GM19328 (cell line): Measurements from ENCODE around the gene CBLN3.

ENCODE experiments used
- ATAC-seq: cut with Tn5 transposase; IDR thresholded peaks from one replicate; pipeline ENCODE4 v1.9.1; 2021; ENCODE audit warnings: mild to moderate bottlenecking, moderate library complexity; ENCODE audit not compliant: unreplicated experiment

CBLN3 gene

DNA sequence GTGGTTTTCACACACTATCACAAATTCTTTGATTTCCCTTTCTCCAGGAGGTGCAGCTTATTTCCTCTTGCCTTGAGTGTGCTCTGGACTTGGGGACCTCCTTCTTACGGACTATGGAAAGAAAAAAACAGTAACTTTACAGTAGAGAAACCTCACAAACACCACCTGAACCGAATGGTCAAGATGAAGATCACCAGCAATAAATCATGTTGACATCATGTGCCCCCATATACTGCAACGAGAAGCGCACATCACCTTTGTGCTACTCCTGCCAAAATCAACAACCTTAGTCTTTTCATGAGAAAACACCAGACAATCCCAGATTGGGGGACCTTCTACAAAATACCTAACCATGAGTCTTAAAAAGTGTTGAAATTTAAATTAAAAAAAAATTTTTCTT, 43.9 kb downstream of the CBLN3 start:
- ATAC-seq = no peak

GRCh38 chr14:24384169-24384568, 45.3 kb downstream of the CBLN3 start:
- no peak for ATAC-seq

DNA sequence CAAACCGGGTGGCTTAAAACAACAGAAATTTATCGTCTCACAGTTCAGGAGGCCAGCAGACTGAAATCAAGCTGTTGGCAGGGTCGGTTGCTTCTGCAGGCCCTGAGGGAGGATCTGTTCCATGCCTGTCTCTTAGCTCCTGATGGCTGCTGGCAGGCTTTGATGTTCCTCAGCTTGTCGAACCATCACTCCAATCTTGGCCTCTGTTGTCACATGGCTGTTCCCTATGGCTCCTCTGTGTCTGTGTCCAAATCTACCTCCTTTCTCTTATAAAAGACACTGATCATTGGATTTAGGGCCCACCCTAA, 47.5 kb downstream of the CBLN3 start:
- ATAC-seq = no peak

- no peak for ATAC-seq
Observed at GRCh38 chr14:24381363-24382063, 48.0 kb downstream of the CBLN3 start.

- ATAC-seq = no peak
Observed at GRCh38 chr14:24379907-24380730, 49.3 kb downstream of the CBLN3 start.

GRCh38 chr14:24378981-24379906, 50.2 kb downstream of the CBLN3 start:
- ATAC-seq = no peak

- no peak for ATAC-seq
Observed at GRCh38 chr14:24378327-24378726, 51.1 kb downstream of the CBLN3 start.

DNA sequence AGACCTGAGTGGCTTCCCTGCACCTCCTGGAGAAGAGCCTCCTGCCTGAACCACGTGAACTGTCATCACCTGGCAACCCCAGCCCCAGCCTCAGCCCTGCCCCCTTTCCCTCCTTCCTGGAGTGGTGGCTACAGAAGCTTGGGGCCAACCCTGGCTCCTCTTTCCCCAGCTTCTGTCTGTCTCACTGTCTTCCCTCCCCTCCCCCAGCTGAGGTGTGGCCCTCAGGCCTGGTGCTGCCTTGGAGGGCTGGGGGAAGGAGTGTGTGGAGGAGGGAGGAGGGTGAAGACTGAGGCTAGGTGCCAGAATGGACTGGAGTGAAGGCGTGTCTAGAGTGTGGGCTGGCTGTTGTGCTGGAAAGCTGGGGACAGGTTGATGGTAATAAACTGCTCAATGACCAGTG, 51.8 kb downstream of the CBLN3 start:
- ATAC-seq = no peak

GRCh38 chr14:24377126-24377525, 52.3 kb downstream of the CBLN3 start:
- ATAC-seq = no peak
